Urothelium cell line (cell line): ENCODE measurements around the gene OTUD3.
A peak's percentile ranks its signal among the peaks of the same experiment; 100 is the strongest.
"Not testable (repeated sequence)": the region's sequence is repeated elsewhere in the genome, so short reads cannot be mapped to it uniquely, and the experiment has no call there.

Experiments used
- DNase-seq: peaks from one replicate; pipeline ENCODE4 v3.0.0; 2011; ENCODE audit warnings: low spot score, mixed read lengths
- FAIRE-seq: peaks from 2 replicates; lab custom pipeline; 2011; peaks lifted over from hg19 to GRCh38; lab: Jason Lieb, UNC

The OTUD3 gene

GRCh38 chr1:19866758-19867157, 15.4 kb upstream of the OTUD3 start:
- FAIRE-seq (no peak), DNase-seq (peak; percentile 35)

GRCh38 chr1:19868575-19868974, 13.6 kb upstream of the OTUD3 start:
- not testable (repeated sequence) for FAIRE-seq, DNase-seq

DNA sequence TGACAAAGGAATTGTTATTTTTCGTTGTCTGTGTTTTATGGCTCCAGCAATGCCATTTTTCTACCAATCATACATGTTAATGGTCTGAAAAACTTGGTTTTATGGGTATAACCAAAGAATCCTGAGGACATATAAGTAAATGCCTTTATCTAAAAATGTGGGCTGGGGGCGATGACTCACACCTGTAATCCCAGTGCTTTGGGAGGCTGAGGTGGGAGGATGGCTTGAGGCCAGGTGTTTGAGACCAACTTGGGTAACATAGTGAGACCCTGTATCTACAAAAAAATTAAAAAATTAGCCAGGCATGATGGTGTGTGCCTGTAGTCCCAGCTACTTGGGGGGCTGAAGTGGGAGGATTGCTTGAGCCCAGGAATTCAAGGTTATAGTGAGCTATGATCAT, 12.7 kb upstream of the OTUD3 start:
- FAIRE-seq, DNase-seq: not testable (repeated sequence)

DNA sequence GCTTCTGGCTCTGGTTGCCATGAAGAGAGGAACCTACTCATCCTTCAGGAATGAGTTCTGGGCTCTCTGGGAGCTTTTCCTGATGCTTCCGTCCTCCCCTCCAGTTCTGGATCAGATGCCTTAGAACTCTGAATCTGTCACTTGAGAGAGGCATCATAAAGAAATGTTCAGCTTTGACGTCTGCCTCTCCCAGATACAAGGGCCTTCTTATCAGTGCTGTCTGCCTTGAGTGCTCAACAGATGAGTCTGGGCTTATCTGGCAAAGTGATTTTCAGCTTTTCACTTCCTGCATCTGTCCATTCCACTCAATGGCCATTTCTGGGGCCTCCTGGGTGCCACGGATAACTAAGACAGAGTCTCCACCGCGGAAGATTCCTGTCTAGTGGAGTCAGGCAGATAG, 12.3 kb upstream of the OTUD3 start:
- FAIRE-seq (no peak), DNase-seq (peak; percentile 19)

GRCh38 chr1:19872190-19872589, 10.0 kb upstream of the OTUD3 start:
- FAIRE-seq: no peak
- peak; percentile 12 for DNase-seq

GRCh38 chr1:19877181-19877750, 4.9 kb upstream of the OTUD3 start:
- no peak for DNase-seq
- FAIRE-seq: no peak

DNA sequence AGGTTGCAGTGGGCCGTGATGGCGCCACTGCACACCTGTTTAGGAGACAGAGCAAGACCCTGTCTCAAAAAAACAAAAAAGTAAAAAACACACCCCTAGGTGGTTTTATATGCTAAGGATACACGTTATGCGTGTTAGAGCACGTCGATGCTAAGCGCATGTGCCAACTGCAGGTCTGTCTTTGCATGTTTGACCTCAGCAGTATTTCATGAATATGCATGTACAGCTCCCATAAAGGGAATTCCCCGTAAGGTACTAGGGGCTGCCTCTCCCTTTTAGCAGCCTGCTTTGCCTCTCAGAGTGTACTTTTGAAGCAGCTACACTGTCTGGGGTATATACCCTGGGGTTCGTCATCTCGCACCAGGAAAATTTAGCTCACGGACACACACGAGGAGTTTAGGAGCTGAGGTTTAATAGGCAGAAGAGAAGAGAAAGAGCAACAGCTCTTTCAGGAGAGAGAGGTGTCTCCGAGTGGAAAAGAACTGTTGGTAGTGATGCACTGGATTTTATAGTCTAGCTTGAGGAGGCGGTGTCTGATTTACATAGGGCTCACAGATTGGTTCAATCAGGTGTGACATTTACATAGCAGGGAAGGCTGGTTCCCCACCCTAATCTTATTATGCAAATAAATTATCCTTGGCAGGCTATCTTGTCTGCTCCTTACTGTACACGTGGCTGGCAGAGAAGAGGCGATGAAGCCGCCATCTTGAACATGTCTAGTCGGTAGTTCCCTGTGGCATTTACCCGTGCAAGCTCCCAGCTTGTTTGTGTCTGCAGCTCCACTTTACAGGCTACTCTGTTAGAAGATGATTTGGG, 4.2 kb upstream of the OTUD3 start:
- DNase-seq: no peak
- FAIRE-seq: no peak

GRCh38 chr1:19878637-19878985, 3.6 kb upstream of the OTUD3 start:
- FAIRE-seq (no peak), DNase-seq (no peak)

GRCh38 chr1:19879227-19879626, 3.0 kb upstream of the OTUD3 start:
- no peak for FAIRE-seq

DNA sequence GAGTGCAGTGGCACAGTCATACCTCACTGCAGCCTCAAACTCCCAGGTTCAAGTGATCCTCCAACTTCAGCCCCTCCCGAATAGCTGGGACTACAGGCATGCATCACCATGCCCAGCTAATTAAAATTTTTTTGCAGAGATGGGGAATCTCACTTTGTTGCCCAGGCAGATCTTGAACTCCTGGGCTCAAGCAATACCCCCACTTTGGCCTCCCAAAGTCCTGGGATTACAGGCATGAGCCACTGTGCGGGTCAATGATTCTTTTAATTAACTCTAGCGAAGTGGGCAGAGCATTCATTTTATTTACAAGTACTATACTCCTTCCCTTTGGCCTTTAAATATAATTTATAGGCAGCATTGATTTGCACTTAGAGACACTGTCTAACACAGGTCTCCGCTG, 2.5 kb upstream of the OTUD3 start:
- FAIRE-seq (no peak), DNase-seq (no peak)

More at GRCh38 chr1:19879227-19879626, 3.0 kb upstream of the OTUD3 start:
- no peak for DNase-seq

- FAIRE-seq, DNase-seq: not testable (repeated sequence)
Measured at GRCh38 chr1:19880841-19881240, 1.4 kb upstream of the OTUD3 start.

DNA sequence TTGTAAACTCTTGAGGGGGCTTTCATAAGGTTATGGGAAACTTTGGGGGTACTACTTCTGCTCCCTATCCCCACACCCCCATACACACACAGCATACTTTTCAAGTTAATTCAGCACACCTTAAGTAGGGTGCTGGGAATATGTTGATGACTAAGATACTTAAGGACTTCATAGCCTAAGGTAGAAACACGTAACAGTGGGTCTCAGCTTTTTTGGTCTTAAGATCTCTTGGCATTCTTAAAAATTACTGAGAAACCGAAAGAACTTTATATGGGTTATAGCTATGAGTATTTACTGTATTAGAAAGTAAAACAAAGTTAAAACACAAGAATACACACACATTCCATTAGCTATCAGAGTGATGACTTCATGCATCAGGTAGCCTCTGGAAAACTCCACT, 2.1 kb downstream of the OTUD3 start:
- FAIRE-seq (no peak), DNase-seq (no peak)

- FAIRE-seq (no peak), DNase-seq (no peak)
Measured at GRCh38 chr1:19885821-19886220, 3.6 kb downstream of the OTUD3 start.

- DNase-seq (no peak), FAIRE-seq (no peak)
Measured at GRCh38 chr1:19888112-19888511, 5.9 kb downstream of the OTUD3 start.

DNA sequence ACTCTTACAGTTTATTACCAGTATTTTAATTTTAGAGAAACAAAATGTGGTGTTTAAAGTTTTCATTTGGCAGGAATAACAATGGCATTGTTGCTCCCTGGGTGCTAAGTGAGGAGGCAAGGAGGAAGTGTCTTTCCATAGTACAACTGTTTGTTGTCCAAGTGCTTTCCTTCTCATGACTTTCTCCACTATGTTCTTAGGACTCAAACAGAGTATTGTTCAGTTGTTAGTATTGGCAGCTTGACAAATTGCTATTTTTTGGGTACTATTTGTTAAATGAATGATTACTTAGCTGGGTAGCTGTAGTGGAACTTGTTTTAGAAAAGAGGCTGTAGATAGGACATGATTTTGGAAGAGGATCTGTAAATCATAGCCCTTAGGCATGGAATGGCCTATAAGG, 7.5 kb downstream of the OTUD3 start:
- FAIRE-seq (no peak), DNase-seq (no peak)

GRCh38 chr1:19892129-19892528, 9.9 kb downstream of the OTUD3 start:
- FAIRE-seq (no peak), DNase-seq (no peak)

- FAIRE-seq (no peak), DNase-seq (no peak)
Measured at GRCh38 chr1:19892628-19893168, 10.5 kb downstream of the OTUD3 start.

DNA sequence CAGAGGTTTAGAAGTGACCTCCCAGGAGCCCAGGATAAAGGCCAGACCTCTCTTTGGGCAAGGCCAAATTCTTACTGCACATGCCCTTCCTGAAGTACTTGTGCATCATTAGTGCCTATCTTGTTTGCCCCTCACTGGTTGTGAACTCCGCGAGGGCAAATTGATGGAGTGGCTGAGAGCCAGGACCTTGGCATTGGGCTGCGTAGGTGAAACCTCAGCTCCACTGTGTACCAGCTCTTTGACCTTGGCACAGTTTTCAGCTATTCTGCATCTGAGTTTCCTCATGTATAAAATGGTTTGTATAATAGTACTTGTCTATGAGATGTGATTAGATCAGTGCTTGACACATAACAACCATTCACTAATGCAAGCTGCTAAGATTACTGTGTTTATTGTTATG, 11.5 kb downstream of the OTUD3 start:
- FAIRE-seq (no peak), DNase-seq (no peak)

- DNase-seq (no peak), FAIRE-seq (no peak)
Measured at GRCh38 chr1:19894218-19894617, 12.0 kb downstream of the OTUD3 start.

DNA sequence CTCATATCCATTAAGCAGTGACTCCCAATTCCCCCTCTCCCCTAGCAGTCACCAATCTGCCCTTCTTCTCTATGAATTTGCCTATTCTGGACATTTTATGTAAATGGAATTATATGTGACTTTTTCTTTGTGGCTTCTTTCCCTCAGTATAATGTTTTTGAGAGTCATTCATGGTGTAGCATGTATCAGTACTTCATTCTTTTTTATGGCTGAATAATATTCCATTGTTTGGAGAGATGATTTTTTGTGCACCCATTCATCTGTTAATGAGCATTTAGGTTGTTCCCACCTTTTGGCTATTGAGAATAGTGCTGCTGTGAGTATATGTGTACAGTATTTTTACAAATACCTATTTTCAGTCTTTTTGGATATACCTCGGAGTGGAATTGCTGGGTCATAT, 19.5 kb downstream of the OTUD3 start:
- DNase-seq: no peak
- no peak for FAIRE-seq

DNA sequence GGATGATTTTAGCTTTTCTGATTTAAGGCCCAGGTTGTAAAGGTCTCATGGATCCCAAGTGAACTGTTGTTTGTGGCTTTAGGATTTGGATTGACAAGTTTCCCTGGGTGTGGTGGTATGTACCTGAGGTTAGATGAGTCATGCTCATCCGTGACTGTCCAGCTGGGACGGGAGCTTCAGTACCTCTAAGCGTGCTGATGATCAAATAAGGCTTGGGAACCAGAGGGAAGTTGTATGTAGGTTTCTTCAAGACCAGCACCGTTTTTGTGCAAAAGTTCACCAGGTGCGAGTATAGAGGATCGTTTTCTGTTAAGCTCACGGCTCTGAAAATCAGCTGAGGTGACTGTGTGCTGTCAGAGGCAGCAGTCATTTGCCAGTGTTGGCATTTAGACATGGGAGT, 21.4 kb downstream of the OTUD3 start:
- DNase-seq (peak; percentile 41), FAIRE-seq (no peak)

DNA sequence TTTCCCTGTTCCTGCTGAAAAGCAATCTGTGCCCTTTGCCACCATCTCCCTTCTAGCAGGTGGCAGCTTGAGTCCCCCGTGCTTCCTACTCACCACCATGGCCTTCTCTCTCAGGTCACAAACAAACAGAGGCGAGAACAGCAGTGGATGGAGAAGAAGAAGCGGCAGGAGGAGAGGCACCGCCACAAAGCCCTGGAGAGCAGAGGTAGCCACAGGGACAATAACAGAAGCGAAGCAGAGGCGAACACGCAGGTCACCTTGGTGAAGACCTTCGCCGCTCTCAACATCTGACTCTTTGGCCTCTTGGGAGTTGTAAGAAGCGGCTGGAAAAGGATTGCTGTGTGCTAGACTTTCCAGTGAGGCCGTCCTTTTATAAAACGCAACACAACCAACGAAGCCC, 25.3 kb downstream of the OTUD3 start:
- no peak for FAIRE-seq
- no peak for DNase-seq
